Kidney tubule cell (primary cell): Measurements from ENCODE around the gene FGGY.
"Not testable (repeated sequence)": the region's sequence is repeated elsewhere in the genome, so short reads cannot be mapped to it uniquely, and the experiment has no call there.

Experiments used
- DNase-seq: peaks from one replicate; pipeline ENCODE4 v3.0.0-alpha.2; 2018; ENCODE audit warnings: low spot score

FGGY gene

DNA sequence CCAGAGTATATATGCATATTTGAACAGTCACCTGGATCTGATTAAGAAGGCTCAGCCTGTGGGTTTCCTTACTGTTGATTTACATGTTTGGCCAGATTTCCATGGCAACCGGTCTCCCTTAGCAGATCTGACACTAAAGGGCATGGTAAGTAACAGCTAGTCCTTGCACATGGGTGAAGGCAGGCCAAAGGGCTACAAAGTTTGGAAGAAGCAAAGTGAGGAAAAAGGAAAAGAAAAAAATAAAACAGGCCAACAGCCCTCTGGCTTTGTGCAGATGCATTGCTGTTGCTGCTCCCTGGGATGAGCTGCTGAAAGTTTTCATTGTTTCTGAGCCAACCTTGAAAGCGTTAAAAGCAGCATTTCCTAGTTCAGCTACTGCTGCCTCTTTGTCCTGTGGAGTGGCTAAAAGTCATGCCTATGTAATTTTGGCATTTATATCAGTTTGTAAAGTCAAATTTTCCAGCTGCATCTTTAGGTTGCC, 341.4 kb downstream of the FGGY start:
- DNase-seq, result peak; percentile 50

GRCh38 chr1:59639266-59639665, 342.4 kb downstream of the FGGY start:
- no peak for DNase-seq

DNA sequence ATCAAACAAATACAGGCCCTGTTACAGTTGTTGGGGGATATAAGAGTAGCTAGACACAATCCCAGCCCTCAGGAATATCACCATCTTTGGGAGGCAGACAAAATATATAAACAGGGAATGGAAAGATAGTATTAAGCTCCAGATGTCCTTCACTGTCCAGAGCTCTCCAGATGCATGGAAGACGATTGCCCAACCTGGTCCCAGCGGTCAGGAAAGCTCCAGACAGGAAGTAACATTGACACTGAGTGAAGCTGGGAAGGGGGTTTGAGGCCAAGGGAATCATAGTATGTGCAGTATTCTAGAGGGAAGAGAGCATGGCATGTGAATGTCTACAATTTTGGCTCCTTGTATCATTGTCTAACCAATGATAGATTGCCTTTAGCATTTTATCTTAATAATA, 344.0 kb downstream of the FGGY start:
- DNase-seq, result no peak

GRCh38 chr1:59641836-59642235, 344.9 kb downstream of the FGGY start:
- DNase-seq, result no peak

DNA sequence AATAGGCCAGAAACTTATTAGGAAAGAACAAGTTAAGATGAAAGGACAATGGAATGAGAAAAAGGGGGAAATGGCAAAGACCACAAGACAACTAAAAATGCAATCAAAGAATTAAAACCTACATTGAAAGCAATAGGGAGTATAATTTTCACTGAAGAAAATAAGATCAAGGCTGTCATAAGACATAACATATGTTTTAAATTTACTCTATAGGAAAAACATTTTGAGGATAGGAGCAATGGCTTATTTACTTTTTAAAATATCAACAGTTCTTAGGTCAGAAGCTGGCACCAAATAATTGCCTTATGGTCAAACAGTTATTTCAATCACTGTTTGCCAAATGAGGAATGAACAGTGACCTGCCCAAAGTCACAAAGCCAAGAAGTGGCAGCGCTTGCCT, 346.6 kb downstream of the FGGY start:
- DNase-seq, result no peak

- no peak for DNase-seq
Observed at GRCh38 chr1:59645893-59646292, 349.0 kb downstream of the FGGY start.

DNA sequence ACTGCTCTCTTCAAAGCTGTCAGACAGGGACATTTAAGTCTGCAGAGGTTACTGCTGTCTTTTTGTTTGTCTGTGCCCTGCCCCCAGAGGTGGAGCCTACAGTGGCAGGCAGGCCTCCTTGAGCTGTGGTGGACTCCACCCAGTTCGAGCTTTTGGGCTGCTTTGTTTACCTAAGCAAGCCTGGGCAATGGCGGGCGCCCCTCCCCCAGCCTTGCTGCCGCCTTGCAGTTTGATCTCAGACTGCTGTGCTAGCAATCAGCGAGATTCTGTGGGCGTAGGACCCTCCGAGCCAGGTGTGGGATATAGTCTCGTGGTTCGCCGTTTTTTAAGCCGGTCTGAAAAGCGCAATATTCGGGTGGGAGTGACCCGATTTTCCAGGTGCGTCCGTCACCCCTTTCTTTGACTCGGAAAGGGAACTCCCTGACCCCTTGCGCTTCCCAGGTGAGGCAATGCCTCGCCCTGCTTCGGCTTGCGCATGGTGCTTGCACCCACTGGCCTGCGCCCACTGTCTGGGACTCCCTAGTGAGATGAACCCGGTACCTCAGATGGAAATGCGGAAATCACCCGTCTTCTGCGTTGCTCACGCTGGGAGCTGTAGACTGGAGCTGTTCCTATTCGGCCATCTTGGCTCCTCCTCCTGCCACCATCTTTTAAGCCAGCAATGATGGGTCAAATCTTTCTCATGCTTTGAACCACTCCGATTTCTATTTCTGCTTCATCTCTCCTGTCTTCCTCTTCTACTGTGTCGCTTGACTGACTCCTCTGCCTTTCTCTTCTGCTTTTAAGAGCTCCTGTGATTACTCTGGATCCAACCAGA, 356.5 kb downstream of the FGGY start:
- not testable (repeated sequence) for DNase-seq

DNA sequence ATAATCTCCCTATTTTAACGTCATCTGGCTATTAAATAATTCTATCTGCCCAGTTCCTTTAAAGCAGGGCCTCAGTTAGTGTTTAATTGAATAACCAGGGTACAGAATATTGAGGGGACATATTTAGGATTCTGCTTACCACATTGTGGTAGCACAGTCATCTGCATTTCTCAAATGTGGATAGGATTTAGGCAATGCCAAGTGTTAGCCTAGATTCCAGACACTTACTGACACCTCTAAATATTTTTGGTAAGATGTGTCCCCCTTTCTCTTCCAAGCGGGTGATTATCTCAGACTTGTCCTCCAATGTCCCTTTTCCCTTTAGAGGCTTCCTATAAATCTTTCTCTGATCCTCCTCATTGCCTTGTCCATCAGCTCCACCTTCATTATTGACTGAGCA, 357.1 kb downstream of the FGGY start:
- DNase-seq, result no peak

GRCh38 chr1:59657873-59658465, 361.1 kb downstream of the FGGY start:
- DNase-seq, result no peak

- DNase-seq, result no peak
Observed at GRCh38 chr1:59664166-59664565, 367.3 kb downstream of the FGGY start.

GRCh38 chr1:59666106-59666505, 369.2 kb downstream of the FGGY start:
- no peak for DNase-seq

GRCh38 chr1:59667020-59667419, 370.1 kb downstream of the FGGY start:
- DNase-seq, result no peak

DNA sequence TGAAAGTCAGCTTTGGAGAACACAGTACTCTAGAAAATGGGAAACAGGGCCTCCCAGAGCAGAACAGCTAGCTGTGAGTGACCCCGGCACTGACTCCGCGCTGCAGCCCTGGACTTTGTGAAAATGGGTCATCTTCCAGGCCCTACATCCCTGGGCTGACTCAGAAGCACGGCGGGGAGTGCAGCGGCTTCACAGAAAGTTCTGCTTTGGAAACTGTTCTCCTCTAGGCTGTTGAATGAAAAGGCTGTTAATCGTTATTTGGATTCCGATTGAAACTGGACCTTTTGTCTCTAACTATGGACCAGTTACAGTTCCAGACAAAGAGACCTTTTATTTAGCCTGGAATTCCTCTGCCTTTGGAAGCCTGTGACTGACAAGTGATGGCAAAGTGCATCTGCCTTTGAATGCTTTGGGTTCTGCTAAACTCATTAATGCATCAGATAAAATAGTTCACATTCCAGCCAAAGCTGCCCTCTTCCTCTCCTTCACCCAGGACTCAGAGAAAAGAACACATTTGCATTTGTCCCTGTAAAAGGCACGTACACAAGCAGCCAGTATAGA, 372.9 kb downstream of the FGGY start:
- peak; percentile 48 for DNase-seq

- DNase-seq, result no peak
Observed at GRCh38 chr1:59670662-59671061, 373.8 kb downstream of the FGGY start.

DNA sequence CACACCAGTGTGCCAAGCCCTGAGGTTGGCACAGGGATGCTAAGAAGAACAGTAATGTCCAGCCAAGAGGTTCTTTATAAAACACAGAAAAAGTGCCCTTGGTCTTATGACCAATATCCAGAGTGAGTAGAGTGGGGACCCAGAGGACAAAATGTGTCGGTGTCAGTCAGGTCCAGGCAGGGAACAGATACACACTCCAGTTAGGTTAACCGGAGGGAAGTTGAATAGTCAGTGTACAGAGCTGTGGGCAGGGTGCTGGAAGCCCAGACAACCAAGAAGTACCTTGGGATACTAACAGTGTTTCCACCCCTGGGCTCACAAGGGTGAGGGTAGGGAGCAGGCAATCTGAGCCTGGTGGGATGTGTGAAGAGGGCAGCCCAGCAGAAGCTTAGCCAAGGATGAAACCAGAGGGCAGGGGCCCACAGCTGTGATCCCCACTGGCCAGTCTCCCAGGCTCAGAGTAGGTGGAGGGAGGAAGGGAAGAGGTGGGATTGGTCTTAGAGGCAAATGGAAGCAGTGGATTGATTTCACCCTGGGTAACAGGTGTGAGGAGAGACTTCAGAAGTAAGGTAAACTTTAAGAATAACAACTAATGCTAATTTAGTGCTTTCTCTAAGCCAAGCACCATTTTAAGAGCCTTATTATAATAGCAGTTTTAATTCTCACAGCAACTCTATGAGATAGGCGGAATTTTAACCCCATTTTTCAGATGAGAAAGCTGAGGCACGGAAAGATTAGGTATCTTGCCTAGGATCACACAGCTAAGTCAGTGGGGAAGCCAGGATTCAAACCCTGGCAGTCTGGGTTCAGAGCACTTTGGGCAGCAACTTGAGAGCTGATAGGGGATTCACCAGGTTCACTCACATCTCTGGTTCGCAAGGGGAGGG, 374.4 kb downstream of the FGGY start:
- no peak for DNase-seq

GRCh38 chr1:59671953-59672305, 375.0 kb downstream of the FGGY start:
- DNase-seq, result no peak

DNA sequence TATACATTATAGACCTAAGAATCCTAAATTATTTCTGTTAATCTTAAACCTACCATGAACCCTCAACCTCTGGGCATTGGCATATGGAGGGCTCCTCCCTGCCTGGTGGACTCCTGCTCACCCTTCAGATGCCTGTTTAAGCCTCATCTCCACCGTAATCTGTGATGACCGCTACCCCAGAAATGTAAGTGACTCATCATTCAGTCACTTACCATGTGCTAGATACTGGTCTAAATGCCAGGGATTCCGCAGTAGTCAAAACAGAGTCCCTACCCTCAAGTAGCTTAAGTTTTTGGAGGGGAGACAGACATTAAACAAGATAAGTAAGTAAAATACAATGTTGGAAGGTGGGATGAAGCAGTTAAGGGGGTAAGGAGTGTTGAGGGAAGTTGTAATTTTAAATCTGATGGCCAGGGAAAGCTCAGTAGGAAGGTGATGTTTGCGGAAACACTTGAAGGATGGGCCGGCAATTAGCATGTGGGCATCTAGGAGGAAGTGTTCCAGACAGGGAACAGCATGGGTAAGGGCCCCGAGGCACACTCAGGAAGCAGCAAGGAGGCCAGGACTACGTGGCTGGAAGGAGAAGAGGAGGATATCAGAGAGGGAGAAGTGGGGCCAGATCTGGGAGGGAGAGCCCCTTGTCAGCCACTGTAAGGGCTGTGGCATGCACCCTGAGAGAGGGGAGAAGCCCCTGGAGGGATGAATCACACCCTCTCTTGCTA, 376.1 kb downstream of the FGGY start:
- peak; percentile 83 for DNase-seq

DNA sequence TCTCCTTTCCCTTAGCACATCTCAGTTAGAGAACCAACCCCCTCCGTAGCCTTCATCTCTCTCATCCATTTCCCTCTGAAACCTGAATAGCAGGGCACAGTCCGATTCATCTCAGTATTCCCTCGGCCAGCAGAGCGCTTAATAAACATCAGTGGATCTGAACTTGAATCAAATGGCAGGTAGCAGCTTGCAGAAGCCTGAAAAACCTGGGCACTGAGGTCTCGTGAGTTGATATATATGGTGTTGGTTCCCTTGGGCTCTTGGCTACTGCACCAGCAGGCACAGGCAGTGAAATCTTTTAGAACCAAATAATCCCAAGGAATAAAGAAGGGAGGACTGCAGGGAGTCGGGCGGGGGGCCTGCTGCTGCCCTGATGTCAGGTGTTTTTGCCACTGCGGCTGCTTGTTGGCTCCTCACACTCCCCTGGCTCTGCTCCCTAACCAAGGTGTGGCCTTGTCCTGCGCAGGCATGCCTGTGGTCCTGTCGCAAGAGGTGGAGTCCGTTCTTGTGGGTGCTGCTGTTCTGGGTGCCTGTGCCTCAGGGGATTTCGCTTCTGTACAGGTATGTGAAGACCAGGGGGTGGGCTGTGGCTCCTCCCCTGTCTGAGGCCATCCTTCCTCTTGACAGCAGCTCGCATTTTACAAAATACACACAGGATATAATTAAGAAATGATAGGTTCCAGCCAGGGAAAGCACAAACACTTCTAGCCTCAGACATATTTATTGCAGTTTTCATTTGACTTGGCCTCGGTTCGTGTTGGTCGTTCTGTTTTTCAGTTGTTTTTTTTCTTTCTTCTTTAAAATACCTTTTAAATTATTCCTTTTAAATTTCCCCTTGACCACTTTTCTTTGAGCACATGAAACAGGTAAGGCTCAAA, 376.9 kb downstream of the FGGY start:
- DNase-seq, result no peak

GRCh38 chr1:59674595-59674994, 377.7 kb downstream of the FGGY start:
- DNase-seq, result no peak

DNA sequence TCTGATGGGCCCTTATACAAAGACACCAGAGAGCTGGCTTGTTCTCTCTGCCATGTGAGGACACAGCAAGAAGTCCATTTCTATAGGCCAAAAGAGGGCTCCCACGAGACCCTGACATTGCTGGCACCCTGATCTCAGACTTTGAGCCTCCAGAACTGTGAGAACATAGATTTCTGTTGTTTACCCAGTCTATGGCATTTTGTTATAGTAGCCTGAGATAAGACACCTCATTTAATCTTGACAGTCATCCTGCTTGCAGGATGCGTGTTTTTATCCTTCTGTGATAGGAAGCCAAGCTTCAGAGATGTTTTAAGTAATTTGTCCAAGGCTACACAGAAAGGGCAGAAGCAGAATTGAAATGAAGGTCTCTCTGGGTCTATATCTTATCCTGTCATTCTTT, 379.0 kb downstream of the FGGY start:
- no peak for DNase-seq

- peak; percentile 5 for DNase-seq
Observed at GRCh38 chr1:59678040-59678439, 381.1 kb downstream of the FGGY start.
